IPS DF 6.9 (cell line): ENCODE results near the gene BEX2.

Experiments
- DNase-seq: peaks from one replicate; pipeline ENCODE4 v3.0.0-alpha.2; 2013; ENCODE audit warnings: low read depth, low spot score
- H3K27ac ChIP-seq: one replicate; pipeline ENCODE4 v1.5.1; 2013; ENCODE audit warnings: low read length, control low read depth
- H3K27me3 ChIP-seq: 2 replicates; pipeline ENCODE4 v1.6.1; 2013; ENCODE audit warnings: mild to moderate bottlenecking, low read length; ENCODE audit not compliant: control insufficient read depth, insufficient read depth
- H3K36me3 ChIP-seq: 2 replicates; pipeline ENCODE4 v1.6.1; 2013; ENCODE audit warnings: low read length; ENCODE audit not compliant: control insufficient read depth, insufficient read depth
- H3K4me1 ChIP-seq: 2 replicates; pipeline ENCODE4 v1.6.1; 2013; ENCODE audit warnings: low read length; ENCODE audit not compliant: control insufficient read depth, insufficient read depth
- H3K4me3 ChIP-seq: 2 replicates; pipeline ENCODE4 v1.5.1; 2013; ENCODE audit warnings: mild to moderate bottlenecking, low read length
- H3K9me3 ChIP-seq: 2 replicates; pipeline ENCODE4 v1.6.1; 2013; ENCODE audit warnings: low read length, inconsistent platforms; ENCODE audit not compliant: control insufficient read depth, insufficient read depth
- WGBS: extraction: QIAGEN DNeasy Blood & Tissue Kit; methylation state at CpG from one replicate; pipeline ENCODE4 v1.1.7; 2013; ENCODE audit warnings: mixed read lengths, missing lambda C conversion rate; ENCODE audit not compliant: insufficient read length, insufficient coverage; 5-methylcytosine and 5-hydroxymethylcytosine counted together

BEX2 gene

DNA sequence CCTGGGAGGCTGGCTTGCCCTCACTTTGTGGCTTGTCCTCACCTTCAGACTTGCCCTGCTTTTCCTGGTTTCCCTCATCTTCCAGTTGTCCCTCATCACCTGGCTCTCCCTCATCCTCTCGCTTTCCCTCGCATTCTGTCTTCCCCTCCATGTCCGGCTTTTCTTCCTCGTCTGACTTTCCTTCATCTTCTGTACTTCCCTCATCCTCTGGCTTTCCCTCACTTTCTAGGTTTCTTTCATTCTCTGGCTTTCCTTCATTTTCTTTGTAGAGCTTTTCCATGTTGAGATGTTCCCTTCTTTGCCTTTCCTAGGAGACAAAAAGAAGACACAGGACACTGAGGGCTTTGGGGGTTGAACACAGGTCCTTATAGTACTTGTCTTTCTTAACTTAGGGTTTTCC lies 36.5 kb downstream of the BEX2 start:
- Histone ChIP-seq H3K27me3 (no peaks in the 10 kb centered on the region), H3K27ac (no peak overlapping the region), H3K4me3 (no peak overlapping the region), H3K9me3 (no peaks in the 10 kb centered on the region), H3K36me3 (no peaks in the 10 kb centered on the region), H3K4me1 (no peaks in the 10 kb centered on the region)
- no CpG with 5 or more reads among the region's 4 CpGs for WGBS
- no peak for DNase-seq
